Ovary (tissue), 9 donors: ENCODE data around the gene LAD1. TPM values are rescaled to one million over a fixed set of nuclear protein-coding genes. Genes with fewer than 3 reads are reported as not detected.

Source experiments
- DNase-seq, 5 donors: peaks; one replicate each; pipeline ENCODE4 v3.0.0-alpha.2; 2019 to 2020
- H3K27ac ChIP-seq, 2 donors: fragments of 200-600 bp; one replicate each; pipeline versions ENCODE4 v1.5.1 to v1.8.0; 2019 to 2022
- H3K27me3 ChIP-seq: fragments of 200-600 bp; one replicate; pipeline ENCODE4 v1.8.0; 2022
- H3K36me3 ChIP-seq: fragments of 200-600 bp; sonication (generic); one replicate; pipeline ENCODE4 v1.5.1; 2019
- H3K4me1 ChIP-seq: one replicate; pipeline ENCODE4 v1.8.1; 2013; ENCODE audit warnings: mild to moderate bottlenecking, moderate library complexity; ENCODE audit not compliant: insufficient read depth
- H3K4me3 ChIP-seq: fragments of 200-600 bp; sonication (generic); one replicate; pipeline ENCODE4 v1.5.1; 2017
- H3K9me3 ChIP-seq, 2 donors: fragments of 200-600 bp in 1 of 2; sonication (generic) in 1 of 2; one replicate each; pipeline versions ENCODE4 v1.5.1 to v1.8.1; 2013 to 2019; ENCODE audit warnings: mild to moderate bottlenecking in 1 of 2, moderate library complexity in 1 of 2
- EP300 ChIP-seq: sonication (generic); formaldehyde crosslinking; IDR thresholded peaks from one replicate; pipeline ENCODE4 v1.6.1; 2017; ENCODE audit warnings: antibody characterized with exemption
- POLR2A ChIP-seq: fragments of 450-650 bp; IDR thresholded peaks from one replicate; pipeline ENCODE4 v1.6.1; 2017; ENCODE audit warnings: antibody characterized with exemption, mild to moderate bottlenecking, moderate library complexity
- WGBS, 3 donors: extraction: QIAGEN DNeasy Blood & Tissue Kit in 1 of 3; methylation state at CpG; one replicate each; pipeline versions ENCODE4 v1.1.5 to v1.1.7; 2013 to 2017; 5-methylcytosine and 5-hydroxymethylcytosine counted together
- intact Hi-C, 4 donors: fragments of 100-400 bp; cut with DNase I; formaldehyde crosslinking; loops; one replicate each; pipeline versions ENCODE4 v1.11.0 to v1.15.1; 2022 to 2023
- polyA plus RNA-seq, 2 donors: library from polyadenylated mRNA; stranded (reverse); fragments of 200-250 nt in 1 of 2; fragments of 350-450 nt in 1 of 2; fragmentation: Illumina TruSeq in 1 of 2; extraction: RNeasy Lipid Tissue Mini Kit (QIAGEN cat#74804) in 1 of 2; gene quantifications; one replicate each; pipeline ENCODE4 v1.2.3, GENCODE V29; 2013 to 2014
- total RNA-seq, 7 donors: library from RNA; depleted of rRNA in 2 of 7; stranded (reverse); fragments of >200 nt in 2 of 7; fragmentation: NEBNext Ultra II Directional in 3 of 7; extraction: Animal tissue kit (Norgen Biotek cat#: 25700) in 3 of 7; gene quantifications; one replicate each; pipeline versions ENCODE4 v1.1.0 to v1.2.4, GENCODE V29; 2016 to 2023
- TF ChIP-seq, protein P1 (sequence below), 3 donors: fragments of 450-650 bp in 2 of 3; fragments of 200-600 bp in 1 of 3; IDR thresholded peaks; one replicate each; pipeline versions ENCODE4 v1.5.1 to v1.8.0; 2016 to 2022; ENCODE audit warnings: antibody characterized with exemption in 3 of 3, mild to moderate bottlenecking in 1 of 3
- donor health status: DM: no; HTN: no; CAD: no; lungs with moderate emphysema.
- donor health status: DM: no; HTN: no; CAD: no.
- donor health status: Bipolar disorder and iron deficiency.
- donor health status: DM: yes; HTN: yes; CAD: no.
- donor health status: DM: no; HTN: no; CAD: no.
- donor health status: DM: yes; HTN: yes; CAD: no.

The LAD1 gene
- total and polyA plus RNA-seq, 9 donors: 0.13 to 9.8 (median 2.1) TPM; not detected in 2

DNA sequence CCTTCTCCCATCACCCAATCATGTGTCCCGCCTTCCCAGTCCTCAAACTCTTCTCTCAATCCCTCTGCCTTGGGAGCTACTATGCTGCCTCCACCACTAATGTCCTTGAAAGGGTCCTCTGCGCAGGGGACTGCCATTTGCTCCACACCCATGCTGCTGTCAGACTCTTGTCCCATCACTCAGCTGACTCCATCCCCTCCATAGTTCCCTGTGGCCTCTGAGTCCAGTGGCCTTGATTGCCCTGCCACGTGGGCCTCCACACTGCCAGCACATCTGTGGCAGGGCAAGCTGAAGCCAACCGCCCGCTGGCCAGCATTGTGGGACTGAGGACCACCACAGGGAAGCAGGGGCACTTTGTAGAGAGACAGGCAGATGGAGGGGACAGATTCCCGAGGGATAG is 20.3 kb downstream of the LAD1 start:
- TF ChIP-seq POLR2A (no peak), EP300 (no peak)
- TF ChIP-seq, protein P1, sequence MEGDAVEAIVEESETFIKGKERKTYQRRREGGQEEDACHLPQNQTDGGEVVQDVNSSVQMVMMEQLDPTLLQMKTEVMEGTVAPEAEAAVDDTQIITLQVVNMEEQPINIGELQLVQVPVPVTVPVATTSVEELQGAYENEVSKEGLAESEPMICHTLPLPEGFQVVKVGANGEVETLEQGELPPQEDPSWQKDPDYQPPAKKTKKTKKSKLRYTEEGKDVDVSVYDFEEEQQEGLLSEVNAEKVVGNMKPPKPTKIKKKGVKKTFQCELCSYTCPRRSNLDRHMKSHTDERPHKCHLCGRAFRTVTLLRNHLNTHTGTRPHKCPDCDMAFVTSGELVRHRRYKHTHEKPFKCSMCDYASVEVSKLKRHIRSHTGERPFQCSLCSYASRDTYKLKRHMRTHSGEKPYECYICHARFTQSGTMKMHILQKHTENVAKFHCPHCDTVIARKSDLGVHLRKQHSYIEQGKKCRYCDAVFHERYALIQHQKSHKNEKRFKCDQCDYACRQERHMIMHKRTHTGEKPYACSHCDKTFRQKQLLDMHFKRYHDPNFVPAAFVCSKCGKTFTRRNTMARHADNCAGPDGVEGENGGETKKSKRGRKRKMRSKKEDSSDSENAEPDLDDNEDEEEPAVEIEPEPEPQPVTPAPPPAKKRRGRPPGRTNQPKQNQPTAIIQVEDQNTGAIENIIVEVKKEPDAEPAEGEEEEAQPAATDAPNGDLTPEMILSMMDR (IDR thresholded peaks at IDR 0.05): no peak
- DNase-seq: no peak
- H3K36me3 ChIP-seq: no peaks in the 10 kb centered on the region
- no peak overlapping the region for H3K27ac ChIP-seq
- 87 to 94% (median 91%) methylated on average over 6 of the region's 6 CpGs for WGBS, 3 donors
- H3K27me3 ChIP-seq: no peaks in the 10 kb centered on the region
- H3K9me3 ChIP-seq: no peaks in the 10 kb centered on the region
- no peak overlapping the region for H3K4me3 ChIP-seq
- intact Hi-C loops: no loop called here
- H3K4me1 ChIP-seq: peaks cover 1% of the 10 kb centered on the region

GRCh38 chr1:201377611-201378092 is 21.5 kb downstream of the LAD1 start, which contains the start of gene TNNT2:
Gene TNNT2 (minus strand): TSS chr1:201377680. CDS start chr1:201373254, 4,426 bp downstream.
- Histone ChIP-seq H3K4me1 (peaks cover 1% of the 10 kb centered on the region), H3K27ac (no peak within 1 kb of the TSS), H3K36me3 (no peaks in the 10 kb centered on the region), H3K9me3 (no peaks in the 10 kb centered on the region), H3K4me3 (no peak within 1 kb of the TSS), H3K27me3 (no peaks in the 10 kb centered on the region)
- DNase-seq: no peak
- TF ChIP-seq EP300 (no peak), POLR2A (no peak)
- TF ChIP-seq, protein P1 (IDR thresholded peaks at IDR 0.05): no peak
- 17 to 24% (median 18%) methylated on average over 9 of the region's 9 CpGs for WGBS, 3 donors
- intact Hi-C loops: no loop called here

GRCh38 chr1:201376464-201377374 is 22.4 kb downstream of the LAD1 start:
- H3K4me1 ChIP-seq: peaks cover 1% of the 10 kb centered on the region
- no peaks in the 10 kb centered on the region for H3K36me3 ChIP-seq
- no peak for DNase-seq
- H3K27me3 ChIP-seq: no peaks in the 10 kb centered on the region
- TF ChIP-seq, protein P1 (IDR thresholded peaks at IDR 0.05): no peak
- TF ChIP-seq POLR2A (no peak), EP300 (no peak)
- 39 to 48% (median 48%) methylated on average over 10 to 11 of the region's 11 CpGs for WGBS, 3 donors
- no peaks in the 10 kb centered on the region for H3K9me3 ChIP-seq
- H3K4me3 ChIP-seq: no peak overlapping the region
- intact Hi-C loops: no loop called here
- no peak overlapping the region for H3K27ac ChIP-seq

DNA sequence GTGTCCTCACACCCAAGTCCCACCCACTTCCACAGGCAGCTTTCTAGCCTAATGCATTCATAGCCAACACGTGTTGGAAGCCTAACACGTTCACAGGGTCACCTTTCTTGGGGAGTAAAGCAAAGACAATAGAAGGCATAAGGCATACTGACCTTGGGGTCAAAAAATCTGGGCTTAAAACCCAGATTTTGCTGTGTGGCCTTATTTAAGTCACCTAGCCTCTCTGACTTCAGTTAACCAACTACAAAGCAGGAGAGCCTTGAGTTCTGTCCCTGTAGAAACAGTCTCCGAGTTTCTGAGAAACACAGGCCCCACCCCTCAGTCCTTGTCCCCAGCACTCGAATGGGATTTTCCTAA is 23.0 kb downstream of the LAD1 start:
- DNase-seq: no peak
- Histone ChIP-seq H3K27me3 (no peaks in the 10 kb centered on the region), H3K27ac (no peak overlapping the region), H3K9me3 (no peaks in the 10 kb centered on the region), H3K36me3 (no peaks in the 10 kb centered on the region), H3K4me3 (no peak overlapping the region), H3K4me1 (peaks cover 1% of the 10 kb centered on the region)
- intact Hi-C loops: no loop called here
- TF ChIP-seq POLR2A (no peak), EP300 (no peak)
- TF ChIP-seq, protein P1 (IDR thresholded peaks at IDR 0.05): no peak
- WGBS, 3 donors: 35 to 46% (median 36%) methylated on average over 4 of the region's 4 CpGs
